Stimulated activated CD4-positive, alpha-beta T cell treated with anti-CD3 and anti-CD28 coated beads, TNF-alpha, amount 100 ng/mL, for 24 hours (primary cell): Measurements from ENCODE around the gene MAGEB3.
"Not testable (repeated sequence)": the region's sequence is repeated elsewhere in the genome, so short reads cannot be mapped to it uniquely, and the experiment has no call there.

Experiments used
- DNase-seq, 3 experiments: peaks; one replicate each; pipeline ENCODE4 v3.0.0-alpha.2; 2020; ENCODE audit warnings: low read depth in 3 of 3

MAGEB3 gene, protein sequence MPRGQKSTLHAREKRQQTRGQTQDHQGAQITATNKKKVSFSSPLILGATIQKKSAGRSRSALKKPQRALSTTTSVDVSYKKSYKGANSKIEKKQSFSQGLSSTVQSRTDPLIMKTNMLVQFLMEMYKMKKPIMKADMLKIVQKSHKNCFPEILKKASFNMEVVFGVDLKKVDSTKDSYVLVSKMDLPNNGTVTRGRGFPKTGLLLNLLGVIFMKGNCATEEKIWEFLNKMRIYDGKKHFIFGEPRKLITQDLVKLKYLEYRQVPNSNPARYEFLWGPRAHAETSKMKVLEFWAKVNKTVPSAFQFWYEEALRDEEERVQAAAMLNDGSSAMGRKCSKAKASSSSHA

GRCh38 chrX:30230395-30230794 lies at the start of gene MAGEB3:
Gene MAGEB3, plus strand, starts transcription at chrX:30230657. Its CDS starts 5,268 bp downstream, at chrX:30235925.
- DNase-seq, result no peak

- no peak for DNase-seq
Measured at GRCh38 chrX:30181353-30181752, 49.1 kb upstream of the MAGEB3 start.

- no peak for DNase-seq
Measured at GRCh38 chrX:30183554-30183953, 46.9 kb upstream of the MAGEB3 start.

DNA sequence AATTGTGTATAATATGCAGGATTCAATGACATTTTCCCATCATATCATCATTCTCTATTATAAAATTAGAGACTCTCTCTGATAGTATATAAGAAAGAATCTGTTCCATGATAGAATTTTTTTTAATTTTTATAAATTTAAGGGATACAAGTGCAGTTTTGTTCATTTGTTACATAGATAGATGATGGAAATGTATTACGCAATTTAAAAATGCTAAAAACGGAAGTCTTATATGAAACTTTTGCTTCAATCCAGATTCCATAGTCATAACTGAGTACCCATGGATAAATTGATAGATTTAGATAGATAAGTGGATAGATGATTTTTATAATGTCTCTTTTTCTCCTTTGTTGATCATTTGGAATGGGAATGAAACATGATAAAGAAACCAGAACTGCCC lies 40.0 kb upstream of the MAGEB3 start:
- no peak for DNase-seq

- DNase-seq, result not testable (repeated sequence)
Measured at GRCh38 chrX:30193910-30194309, 36.5 kb upstream of the MAGEB3 start.

- no peak for DNase-seq
Measured at GRCh38 chrX:30196322-30196721, 34.1 kb upstream of the MAGEB3 start.

DNA sequence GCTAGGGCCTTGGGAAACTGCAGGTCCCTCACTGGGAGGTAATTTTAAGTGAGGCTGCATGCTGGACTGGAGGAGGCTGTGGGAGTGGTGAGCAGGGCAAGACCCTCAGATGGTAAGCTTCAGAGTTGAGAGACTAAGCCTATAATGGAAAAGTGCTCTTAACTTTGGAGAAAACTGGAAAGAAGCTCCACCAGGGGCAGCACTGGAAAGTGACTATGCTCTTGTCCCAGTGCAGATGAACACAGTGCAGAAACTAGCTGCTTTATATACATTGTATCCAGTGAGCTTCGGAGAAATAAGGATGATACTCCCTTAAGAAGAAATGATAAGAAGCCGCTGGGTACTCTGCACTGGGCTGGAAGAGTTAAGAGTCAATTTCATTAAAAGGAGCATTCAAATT lies 18.3 kb upstream of the MAGEB3 start:
- no peak for DNase-seq

DNA sequence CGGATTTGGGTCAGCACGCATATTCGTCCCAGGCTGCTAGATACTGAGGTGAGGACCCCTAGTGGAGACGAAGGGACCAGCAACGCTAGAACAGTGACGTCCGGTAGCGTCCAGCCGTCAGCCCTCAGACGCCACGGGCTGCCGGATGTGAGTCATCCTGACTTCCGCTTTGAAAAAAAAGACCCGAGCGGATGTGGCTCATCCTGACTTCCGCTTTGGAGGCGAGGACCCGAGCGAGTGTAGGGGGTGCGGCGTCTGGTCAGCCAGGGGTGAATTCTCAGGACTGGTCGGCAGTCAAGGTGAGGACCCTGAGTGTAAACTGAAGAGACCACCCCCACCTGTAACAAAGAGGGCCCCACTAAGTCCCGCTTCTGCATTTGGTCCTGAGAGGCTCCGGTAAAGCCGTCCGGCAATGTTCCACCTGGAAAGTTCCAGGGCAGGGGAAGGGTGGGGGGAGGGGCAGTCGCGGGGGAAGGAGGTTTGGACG lies 15.1 kb upstream of the MAGEB3 start, which contains the start of gene MAGEB2:
Gene MAGEB2 (plus strand): TSS at position 207 of the 487 bp plus-strand sequence. CDS start 3,018 bp downstream, outside the sequence.
- no peak for DNase-seq

DNA sequence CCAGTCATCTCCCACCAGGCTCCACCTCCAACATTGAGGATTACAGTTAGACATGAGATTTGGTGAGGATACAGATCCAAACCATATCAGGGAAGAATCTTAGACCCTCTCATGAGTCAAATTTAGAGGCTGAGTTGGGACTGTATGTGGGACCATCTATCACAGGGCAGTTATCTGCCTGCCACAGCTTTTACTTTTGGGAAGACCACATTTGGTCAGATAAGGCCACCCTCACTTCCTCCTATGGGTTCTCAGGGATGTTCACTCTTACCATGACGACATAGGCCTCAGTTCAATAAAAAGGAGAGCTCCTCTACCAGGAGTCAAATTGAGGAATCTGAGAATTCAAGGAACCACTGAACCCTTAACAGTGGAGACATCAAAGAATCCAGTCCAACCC lies 13.0 kb upstream of the MAGEB3 start:
- DNase-seq, result no peak

DNA sequence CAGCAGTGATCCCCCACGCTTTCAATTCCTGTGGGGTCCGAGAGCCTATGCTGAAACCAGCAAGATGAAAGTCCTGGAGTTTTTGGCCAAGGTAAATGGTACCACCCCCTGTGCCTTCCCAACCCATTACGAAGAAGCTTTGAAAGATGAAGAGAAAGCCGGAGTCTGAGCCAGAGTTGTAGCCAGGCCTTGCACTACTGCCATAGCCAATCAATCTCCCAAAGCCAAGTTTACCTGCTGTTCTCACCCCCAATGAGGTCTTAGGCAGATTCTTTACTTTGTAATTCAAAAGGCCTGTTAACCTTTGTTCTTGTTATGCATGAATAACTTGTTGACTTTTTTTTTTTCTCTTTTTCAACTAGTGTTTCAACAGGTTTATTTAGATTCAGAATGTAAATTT lies 11.1 kb upstream of the MAGEB3 start:
- DNase-seq, result no peak

DNA sequence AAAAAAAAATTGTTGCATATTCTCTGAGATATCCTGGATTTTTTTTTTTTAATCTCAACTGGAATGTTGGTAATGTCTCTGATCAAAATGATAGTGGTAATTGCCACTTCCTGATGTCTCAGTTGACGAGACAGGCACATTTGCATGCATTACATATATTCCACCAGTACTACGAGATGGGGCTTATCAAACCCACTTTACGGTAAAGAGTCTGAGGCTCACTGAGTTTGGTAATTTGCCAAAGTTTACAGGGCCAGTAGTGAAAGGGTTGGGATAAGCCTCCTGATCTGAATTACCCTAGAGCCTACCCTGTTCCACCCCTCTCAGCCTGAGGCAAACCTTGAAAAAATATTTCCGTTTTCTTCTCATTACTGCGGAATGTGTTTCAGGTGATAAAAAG lies 9.8 kb upstream of the MAGEB3 start:
- DNase-seq, result no peak

DNA sequence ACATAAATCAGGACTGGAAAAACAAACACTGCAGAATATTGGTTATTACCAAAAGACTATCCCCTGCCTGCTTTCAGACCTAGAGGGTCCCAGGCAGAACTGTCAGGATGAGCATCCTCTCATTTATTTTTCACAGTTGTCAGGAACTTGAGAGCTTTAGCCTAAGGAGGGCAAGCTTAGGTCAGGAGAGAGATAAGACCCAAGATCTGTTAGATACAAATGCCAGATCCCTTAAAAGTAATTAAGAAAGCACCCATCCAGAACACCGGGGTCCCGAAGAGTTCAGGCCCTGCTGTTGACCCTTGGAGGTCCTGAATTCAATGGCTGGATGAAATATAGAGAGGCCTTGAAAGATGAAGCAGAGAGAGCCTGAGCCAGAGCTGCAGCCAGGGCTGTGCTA lies 5.9 kb upstream of the MAGEB3 start:
- no peak for DNase-seq

DNA sequence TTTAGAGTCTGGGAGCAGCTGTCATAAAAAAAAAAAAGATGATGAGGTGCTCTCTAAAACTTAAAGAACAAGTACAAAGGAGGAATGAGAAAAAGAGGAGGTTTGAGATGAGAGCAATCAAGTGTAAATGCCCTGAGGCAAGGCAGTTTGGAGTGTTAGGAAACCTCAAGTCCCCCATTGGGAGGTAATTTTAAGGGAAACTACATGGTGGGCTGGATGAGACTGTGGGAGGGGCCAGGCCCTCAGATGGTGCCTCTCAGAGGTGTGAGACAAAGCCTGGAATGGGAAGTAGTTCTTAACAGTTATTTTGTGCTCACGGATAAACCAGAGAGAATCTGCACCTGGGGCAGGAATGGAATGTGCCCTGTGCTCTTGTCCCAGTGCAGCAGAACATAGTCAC lies 1.9 kb upstream of the MAGEB3 start:
- no peak for DNase-seq

DNA sequence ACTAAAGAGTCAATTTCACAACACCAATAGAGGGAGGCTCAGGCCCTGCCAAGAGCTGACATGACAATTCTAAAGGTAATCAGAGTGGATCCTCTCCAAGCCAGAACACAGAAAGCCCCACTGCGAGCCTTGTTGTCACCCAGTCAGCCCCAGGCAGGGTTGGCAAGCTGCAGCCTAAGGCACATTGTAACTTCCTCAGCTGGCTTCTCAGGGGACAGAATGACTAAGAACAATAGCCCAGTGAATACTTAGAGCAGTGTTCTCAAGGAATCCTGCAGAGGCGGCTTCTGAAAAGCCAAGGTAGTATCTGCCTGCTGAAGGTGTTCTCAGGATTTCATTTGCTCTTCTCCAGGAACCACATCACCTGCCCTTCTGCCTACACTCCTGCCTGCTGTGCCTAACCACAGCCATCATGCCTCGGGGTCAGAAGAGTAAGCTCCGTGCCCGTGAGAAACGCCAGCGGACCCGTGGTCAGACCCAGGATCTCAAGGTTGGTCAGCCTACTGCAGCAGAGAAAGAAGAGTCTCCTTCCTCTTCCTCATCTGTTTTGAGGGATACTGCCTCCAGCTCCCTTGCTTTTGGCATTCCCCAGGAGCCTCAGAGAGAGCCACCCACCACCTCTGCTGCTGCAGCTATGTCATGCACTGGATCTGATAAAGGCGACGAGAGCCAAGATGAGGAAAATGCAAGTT lies 11.4 kb downstream of the MAGEB3 start, which contains the start of gene MAGEB4:
Gene MAGEB4 (plus strand): TSS at position 277 of the 692 bp plus-strand sequence. CDS start 136 bp downstream, at position 413.
- no peak for DNase-seq

- no peak for DNase-seq
Measured at GRCh38 chrX:30246769-30247489, 16.5 kb downstream of the MAGEB3 start, which contains the start of gene MAGEB1. Gene MAGEB1, plus strand, starts transcription at chrX:30247146. Its CDS starts 3,348 bp downstream, at chrX:30250494.

DNA sequence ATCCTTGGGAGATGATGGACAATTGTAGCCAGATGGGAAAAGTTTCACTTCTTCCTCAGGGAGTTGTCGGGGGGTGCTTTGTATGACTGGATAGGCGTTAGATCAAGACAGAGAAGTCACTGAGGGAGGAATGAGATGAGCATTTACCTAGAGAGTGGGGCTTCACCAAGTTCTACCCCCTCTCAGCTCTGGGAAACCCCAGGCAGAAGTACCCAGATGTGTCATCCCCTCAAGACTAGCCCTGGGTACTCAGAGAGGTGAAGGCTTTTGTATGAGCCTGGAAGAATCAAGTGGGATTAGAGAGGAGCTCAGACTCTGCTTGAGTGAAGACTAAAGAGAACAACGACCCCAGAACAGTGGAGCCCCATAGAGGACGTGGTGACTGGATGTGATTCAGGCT lies 18.4 kb downstream of the MAGEB3 start:
- DNase-seq, result no peak

DNA sequence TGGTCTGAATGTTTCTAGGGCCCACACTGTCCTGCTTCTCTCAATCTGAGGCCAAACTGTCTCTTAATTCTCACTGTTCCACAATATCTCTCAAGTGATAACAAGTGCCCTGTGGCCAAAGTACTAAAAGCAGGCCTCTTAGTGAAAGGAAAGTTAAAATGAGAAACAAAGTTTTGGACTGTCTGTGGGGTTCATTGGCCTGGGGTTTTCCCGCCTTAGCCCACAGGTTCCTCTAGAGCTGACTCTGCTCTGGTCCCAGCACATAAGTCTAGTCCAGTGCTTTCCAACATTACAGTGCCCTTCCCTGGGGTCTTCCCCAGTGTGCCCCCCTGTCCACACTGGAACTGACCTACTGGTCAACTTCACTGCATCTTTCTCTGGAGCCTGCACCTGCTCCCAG lies 22.8 kb downstream of the MAGEB3 start:
- DNase-seq, result no peak

GRCh38 chrX:30259927-30260326 lies 29.5 kb downstream of the MAGEB3 start:
- no peak for DNase-seq

- no peak for DNase-seq
Measured at GRCh38 chrX:30261012-30261411, 30.6 kb downstream of the MAGEB3 start.

DNA sequence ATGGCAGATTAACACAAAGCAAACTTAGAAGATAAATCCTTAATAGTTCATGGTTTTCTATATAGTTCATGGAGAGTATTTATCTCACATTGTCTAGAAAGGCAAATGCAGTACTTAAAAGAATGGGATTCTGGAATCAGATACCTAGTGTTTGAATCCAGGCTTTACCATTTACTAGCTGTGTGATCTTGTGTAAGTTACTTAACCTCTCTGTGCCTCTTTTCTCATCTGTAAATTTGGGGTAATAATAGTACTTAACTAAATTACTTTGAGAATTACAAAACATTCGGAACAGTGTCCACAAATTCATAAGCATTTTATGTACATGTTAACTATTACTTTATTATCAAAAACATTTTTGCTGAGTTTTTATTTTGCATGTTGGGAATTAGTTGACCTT lies 32.3 kb downstream of the MAGEB3 start:
- no peak for DNase-seq

GRCh38 chrX:30270639-30271038 lies 40.2 kb downstream of the MAGEB3 start:
- no peak for DNase-seq

GRCh38 chrX:30275498-30275897 lies 45.0 kb downstream of the MAGEB3 start:
- no peak for DNase-seq
